C1 segment of cervical spinal cord (tissue), 14 donors: ENCODE data around the gene NPC1.
"Not testable (repeated sequence)": the region's sequence is repeated elsewhere in the genome, so short reads cannot be mapped to it uniquely, and the experiment has no call there.

Source experiments
- DNase-seq, 14 donors: peaks; one replicate each; lab custom pipeline; 2025; lab: John Stamatoyannopoulos, UW

The NPC1 gene

DNA sequence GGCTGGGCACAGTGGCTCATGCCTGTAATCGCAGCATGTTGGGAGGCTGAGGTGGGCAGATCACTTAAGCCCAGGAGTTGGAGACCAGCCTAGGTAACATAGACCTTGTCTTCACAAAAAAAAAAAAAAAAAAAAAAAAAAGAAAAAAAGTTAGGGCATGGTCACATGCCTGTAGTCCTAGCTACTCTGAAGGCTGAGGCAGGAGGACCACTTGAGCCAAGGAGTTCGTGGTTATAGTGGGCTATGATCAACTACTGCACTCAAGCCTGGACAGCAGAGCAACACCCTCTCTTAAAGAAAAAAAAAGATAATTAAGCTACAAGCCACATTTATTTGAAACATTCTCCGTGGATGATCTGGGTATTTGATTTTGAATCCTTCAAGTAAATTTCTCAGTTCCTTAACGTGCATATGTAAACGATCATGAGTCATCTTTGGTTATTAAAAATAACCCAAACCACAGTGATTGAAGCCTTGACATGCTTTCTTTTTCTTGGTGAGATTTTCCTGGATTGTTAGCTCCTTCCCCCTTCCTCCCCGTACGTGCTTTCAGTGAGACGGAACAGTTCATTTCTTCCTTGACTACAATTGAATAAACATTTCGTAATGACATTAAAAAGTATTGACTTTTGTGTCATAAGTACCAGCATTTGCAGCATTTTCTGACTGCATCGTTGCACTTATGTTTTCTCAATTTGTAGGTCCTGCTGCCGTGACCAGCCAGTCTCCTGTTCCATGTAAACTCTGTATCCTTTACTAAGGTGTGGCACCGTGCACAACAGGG, 62.7 kb downstream of the NPC1 start:
- DNase-seq, result no peak

DNA sequence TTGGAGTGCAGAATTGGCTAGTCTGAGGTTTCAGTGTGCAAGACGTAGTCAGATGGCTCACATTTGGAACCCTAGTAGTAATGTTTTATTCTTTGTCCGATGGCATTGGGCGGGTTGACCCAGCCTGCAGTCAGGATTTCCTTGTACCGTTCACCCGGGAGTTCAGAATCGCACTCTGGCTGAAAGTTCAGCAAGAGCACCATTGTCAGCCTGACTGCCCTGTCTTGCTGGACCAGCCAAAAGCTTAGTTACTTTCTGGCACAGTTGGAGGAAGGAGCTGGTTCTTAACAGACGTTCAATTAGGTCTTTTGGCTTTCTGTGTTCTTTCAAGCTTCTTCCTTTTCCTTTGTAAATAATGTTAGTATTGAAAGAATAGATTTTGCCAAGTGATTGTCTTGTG, 64.4 kb downstream of the NPC1 start:
- DNase-seq, result peak in 1 of 14 donors; percentile 14

- DNase-seq, result no peak
These were observed 65.0 kb downstream of the NPC1 start for GRCh38 chr18:23521271-23521670.

DNA sequence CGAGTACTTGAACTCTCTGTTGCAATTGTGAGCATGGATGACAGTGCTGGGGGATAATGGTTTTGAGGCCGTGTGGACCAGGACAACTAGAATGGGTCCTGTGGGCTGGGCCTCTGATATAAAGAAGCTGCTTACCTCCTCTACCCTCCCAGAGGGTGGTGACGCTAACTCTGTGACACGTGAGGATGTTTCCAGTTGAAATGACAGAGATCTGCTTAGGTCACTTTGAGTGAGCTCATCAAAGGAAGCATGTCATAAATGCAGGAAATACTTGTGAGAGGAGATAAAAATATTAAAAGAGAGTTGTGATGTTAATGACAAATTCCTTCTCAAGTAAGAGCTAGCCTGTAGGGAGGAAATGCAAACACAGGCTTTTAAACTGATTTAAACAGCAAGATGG, 66.6 kb downstream of the NPC1 start:
- no peak for DNase-seq

GRCh38 chr18:23515911-23516546, 70.3 kb downstream of the NPC1 start:
- peak in 13 of 14 donors; percentile 8 to 68 (median 55) for DNase-seq

- no peak for DNase-seq
These were observed 73.7 kb downstream of the NPC1 start for GRCh38 chr18:23512641-23513040.

DNA sequence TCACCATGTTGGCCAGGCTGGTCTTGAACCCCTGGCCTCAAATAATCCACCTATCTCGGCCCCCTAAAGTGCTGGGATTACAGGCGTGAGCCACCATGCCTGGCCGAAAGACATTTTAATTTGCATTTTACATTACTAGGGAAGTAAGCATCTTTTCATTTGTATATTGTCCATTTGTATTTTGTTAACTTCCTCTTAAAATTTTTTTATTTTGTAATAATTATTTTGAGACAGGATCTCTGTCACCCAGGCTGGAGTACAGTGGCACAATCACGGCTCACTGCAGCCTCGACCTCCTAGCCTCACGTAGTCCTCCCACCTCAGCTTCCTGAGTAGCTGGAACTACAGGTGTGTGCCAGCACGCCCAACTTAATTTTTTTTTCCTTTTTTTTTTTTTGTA, 74.1 kb downstream of the NPC1 start:
- DNase-seq, result not testable (repeated sequence)

DNA sequence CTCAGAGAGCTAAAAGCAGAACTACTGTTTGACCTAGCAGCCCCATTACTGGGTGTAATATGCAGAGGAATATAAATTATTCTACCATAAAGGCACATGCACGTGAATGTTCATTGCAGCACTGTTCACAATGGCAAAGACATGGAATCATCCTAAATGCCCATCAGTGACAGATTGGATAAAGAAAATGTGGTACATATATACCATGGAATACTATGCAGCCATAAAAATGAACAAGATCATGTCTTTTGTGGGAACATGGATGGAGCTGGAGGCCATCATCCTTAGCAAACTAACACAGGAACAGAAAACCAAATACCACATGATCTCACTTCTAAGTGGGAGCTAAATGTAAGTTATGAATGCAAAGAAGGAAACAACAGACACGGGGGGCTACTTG, 75.4 kb downstream of the NPC1 start:
- DNase-seq, result not testable (repeated sequence)

- DNase-seq, result no peak
These were observed 79.9 kb downstream of the NPC1 start for GRCh38 chr18:23506393-23506792.

GRCh38 chr18:23504720-23505119, 81.6 kb downstream of the NPC1 start:
- DNase-seq, result no peak

GRCh38 chr18:23503963-23504344, 82.4 kb downstream of the NPC1 start:
- DNase-seq, result no peak

DNA sequence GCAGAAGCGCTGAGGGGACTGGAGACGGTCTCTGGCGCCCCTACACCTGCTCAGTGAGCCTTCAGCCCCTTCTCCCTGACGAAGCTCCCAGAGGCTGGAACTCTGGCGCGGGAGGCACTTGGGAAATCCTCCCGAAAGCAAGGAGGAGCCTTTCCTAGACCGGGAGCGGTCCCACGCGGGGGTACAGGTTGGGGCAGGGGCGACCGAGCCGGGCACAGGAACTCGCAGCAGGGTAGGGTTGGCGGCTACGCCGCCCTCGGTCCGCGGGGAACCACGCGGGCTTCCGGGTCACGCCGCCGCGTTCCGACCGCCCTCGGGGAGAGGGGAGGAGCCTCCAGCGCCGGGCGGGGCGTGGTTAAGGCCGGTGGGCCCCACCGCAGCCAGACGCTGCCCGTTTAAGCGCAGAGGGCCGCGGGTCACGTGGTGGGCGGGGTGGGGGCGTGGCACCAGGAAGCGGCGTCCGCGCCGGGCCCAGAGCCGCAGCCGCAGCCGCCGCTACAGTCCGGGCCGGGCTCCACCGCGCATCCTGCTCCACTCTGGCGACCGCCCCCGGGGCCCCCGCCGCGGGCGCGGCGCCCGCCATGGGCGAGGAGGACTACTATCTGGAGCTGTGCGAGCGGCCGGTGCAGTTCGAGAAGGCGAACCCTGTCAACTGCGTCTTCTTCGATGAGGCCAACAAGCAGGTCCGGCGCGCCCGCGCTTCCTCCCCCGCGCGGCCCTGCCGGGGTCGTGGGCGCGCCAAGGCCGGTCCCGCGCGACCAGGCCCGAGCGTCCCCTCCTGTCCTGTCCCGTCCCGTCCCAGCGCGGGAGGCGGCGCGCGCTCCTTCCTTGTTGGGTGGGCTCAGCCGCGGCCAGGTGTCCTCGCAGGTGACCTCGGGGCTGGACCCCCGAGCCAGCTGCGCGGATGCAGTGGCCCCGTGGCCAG, 83.0 kb downstream of the NPC1 start, which contains the start of gene RMC1:
Gene RMC1 (plus strand): TSS at position 474 of the 925 bp plus-strand sequence. CDS start 108 bp downstream, at position 582.
- peak; percentile 73 to 95 (median 92) for DNase-seq

GRCh38 chr18:23502516-23503037, 83.7 kb downstream of the NPC1 start:
- peak in 1 of 14 donors; percentile 15 for DNase-seq

GRCh38 chr18:23501626-23502025, 84.7 kb downstream of the NPC1 start:
- DNase-seq, result no peak

GRCh38 chr18:23499291-23499781, 87.0 kb downstream of the NPC1 start:
- peak in 2 of 14 donors; percentile 8 for DNase-seq

GRCh38 chr18:23498877-23499276, 87.4 kb downstream of the NPC1 start:
- peak in 11 of 14 donors; percentile 10 to 61 (median 33) for DNase-seq

DNA sequence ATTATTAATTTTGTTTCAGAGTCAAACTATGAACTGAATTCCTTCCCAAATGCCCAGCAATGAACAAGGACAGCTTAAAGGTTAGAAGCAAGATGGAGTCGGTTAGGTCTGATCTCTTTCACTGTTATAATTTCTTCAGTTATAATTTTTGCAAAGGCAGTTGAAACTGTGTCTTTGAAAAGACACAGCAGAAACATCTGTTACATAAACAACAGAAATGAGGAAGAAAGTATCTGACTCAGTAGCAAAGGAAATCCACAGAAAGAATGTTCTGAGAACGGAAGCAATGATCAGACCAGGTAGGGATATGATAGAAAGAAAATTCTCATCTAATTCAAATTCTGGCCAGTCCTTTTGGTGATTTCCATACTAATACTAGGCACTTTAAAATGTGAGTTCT, 88.2 kb downstream of the NPC1 start:
- DNase-seq, result no peak

DNA sequence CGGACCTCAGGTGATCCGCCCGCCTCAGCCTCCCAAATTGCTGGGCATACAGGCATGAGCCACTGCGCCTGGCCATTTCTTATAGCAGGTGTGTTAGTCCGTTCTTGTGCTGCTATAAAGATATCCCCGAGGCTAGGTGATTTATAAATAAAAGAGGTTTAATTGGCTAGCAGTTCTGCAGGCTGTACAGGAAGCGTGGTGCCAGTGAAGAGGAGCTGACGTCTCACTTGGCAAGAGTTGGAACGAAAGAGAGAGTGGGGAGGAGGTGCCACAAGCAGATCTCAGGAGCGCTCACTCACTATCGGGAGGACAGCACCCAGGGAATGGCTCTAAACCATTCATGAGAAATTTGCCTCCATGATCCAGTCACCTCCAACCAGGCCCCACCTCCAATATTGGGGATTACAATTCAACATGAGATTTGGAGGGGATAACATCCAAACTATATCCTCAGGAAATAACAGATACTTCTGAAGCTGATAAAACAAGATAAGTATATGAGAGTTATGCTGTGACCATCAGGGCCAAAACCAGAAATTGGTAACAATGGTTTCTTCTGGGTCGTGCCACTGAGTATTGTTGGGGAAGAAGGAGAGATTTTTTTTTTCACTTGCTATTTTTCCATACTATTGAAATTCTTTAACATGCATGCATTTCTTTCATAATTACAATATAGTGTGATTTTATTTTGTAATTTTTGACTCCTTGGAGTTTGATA, 90.4 kb downstream of the NPC1 start:
- no peak for DNase-seq

DNA sequence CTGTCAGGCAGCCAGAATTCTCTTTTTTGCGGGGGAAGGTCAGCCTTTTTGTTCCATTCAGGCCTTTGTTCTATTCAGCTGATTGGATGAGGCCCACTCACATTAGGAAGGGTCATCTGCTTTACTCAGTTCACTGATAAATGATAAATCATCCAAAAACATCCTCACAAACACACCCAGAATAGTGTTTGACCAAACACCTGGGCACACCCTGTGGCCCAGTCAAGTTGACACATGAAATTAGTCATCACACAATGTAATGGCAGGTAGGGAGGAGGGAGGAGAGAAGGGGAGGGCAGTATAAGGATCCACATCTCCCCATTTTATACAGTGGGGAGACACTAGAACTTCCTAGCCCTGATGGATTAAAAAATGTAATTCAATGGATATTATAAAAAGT, 91.3 kb downstream of the NPC1 start:
- DNase-seq, result no peak

DNA sequence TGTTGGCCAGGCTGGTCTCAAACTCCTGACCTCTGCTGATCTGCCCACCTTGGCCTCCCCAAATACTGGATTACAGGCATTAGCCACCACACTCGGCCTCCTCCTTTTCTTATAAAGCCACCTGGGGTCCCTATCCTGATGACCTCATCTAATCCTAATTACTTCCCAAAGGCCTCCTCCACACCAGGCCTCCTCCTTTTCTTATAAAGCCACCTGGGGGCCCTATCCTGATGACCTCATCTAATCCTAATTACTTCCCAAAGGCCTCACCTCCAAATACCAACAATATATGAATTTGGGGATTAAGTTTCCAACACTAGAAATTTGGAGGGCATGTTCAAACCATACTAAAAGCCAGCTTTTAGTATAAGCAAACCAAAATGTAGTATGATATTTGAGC, 92.7 kb downstream of the NPC1 start:
- no peak for DNase-seq

- DNase-seq, result not testable (repeated sequence)
These were observed 96.7 kb downstream of the NPC1 start for GRCh38 chr18:23489586-23489985.
